Measurements from ENCODE around the gene SPDYE9.
"Not testable (repeated sequence)": the region's sequence is repeated elsewhere in the genome, so short reads cannot be mapped to it uniquely, and the experiment has no call there.

GRCh38 chr7:73132651-73133217 lies 46.9 kb upstream of the SPDYE9 start:
- TF ChIP-seq CEBPB (IDR thresholded peaks at IDR 0.05; ENCODE audit: low read depth); CTCF (IDR thresholded peaks at IDR 0.05 in 2 of 3, conservative IDR thresholded peaks at IDR 0.05 in 1 of 3; ENCODE audit: borderline replicate concordance in 1 of 3, insufficient read depth in 1 of 3, low read depth in 2 of 3, low read length in 2 of 3); EZH2 (IDR thresholded peaks at IDR 0.05); YY1 (IDR thresholded peaks at IDR 0.05; ENCODE audit: extremely low read depth, insufficient replicate concordance, low read depth, low read length); EZH2phosphoT487 (IDR thresholded peaks at IDR 0.05; ENCODE audit: borderline replicate concordance); POLR2A (IDR thresholded peaks at IDR 0.05; ENCODE audit: borderline replicate concordance, extremely low read depth, insufficient read depth, insufficient read length); ELF1 (IDR thresholded peaks at IDR 0.05; ENCODE audit: borderline replicate concordance, low read depth); RAD21 (IDR thresholded peaks at IDR 0.05; ENCODE audit: low read depth); MAX (IDR thresholded peaks at IDR 0.05); ZNF274 (IDR thresholded peaks at IDR 0.05; ENCODE audit: low read depth, low read length); ZBTB33 (IDR thresholded peaks at IDR 0.05; ENCODE audit: extremely low read depth, insufficient replicate concordance, low read length): not testable (repeated sequence)

Data from HCT116 (cell line).